SK-N-SH treated with all-trans-retinoic acid at 6 μM for 48 hours (cell line): ENCODE results near the gene CABYR.

ENCODE experiments used
- ARNTL ChIP-seq: fragments of 450-650 bp; formaldehyde crosslinking; IDR thresholded peaks from 2 replicates; pipeline ENCODE4 v1.5.0; 2020; ENCODE audit warnings: low read depth, mild to moderate bottlenecking, moderate library complexity, borderline replicate concordance
- BACH2 ChIP-seq: fragments of 250-450 bp; sonication (Bioruptor Pico); IDR thresholded peaks from 2 replicates; pipeline ENCODE4 v1.9.0; 2021; ENCODE audit warnings: mild to moderate bottlenecking, borderline replicate concordance
- CREB5 ChIP-seq: fragments of 250-450 bp; sonication (Bioruptor Pico); IDR thresholded peaks from 2 replicates; pipeline ENCODE4 v1.5.1; 2020; ENCODE audit warnings: low read depth, mild to moderate bottlenecking, moderate library complexity
- ISL1 ChIP-seq: fragments of 250-450 bp; sonication (Bioruptor Pico); IDR thresholded peaks from 2 replicates; pipeline ENCODE4 v2.1.2; 2022; ENCODE audit warnings: mild to moderate bottlenecking, moderate library complexity
- PPARA ChIP-seq: fragments of 250-450 bp; sonication (Bioruptor Pico); IDR thresholded peaks from 2 replicates; pipeline ENCODE4 v1.5.0; 2020; ENCODE audit warnings: mild to moderate bottlenecking, borderline replicate concordance
- RARB ChIP-seq: fragments of 250-450 bp; sonication (Bioruptor Pico); IDR thresholded peaks from 2 replicates; pipeline ENCODE4 v1.8.0; 2021; ENCODE audit warnings: mild to moderate bottlenecking, moderate library complexity
- ZC3H10 ChIP-seq: fragments of 250-450 bp; sonication (Bioruptor Pico); IDR thresholded peaks from 2 replicates; pipeline ENCODE4 v1.5.1; 2021; ENCODE audit warnings: mild to moderate bottlenecking, moderate library complexity
- TF ChIP-seq, protein P1 (sequence below): fragments of 250-450 bp; sonication (Bioruptor Pico); IDR thresholded peaks from 2 replicates; pipeline ENCODE4 v1.8.0; 2020; ENCODE audit warnings: mild to moderate bottlenecking, moderate library complexity, borderline replicate concordance

DNA sequence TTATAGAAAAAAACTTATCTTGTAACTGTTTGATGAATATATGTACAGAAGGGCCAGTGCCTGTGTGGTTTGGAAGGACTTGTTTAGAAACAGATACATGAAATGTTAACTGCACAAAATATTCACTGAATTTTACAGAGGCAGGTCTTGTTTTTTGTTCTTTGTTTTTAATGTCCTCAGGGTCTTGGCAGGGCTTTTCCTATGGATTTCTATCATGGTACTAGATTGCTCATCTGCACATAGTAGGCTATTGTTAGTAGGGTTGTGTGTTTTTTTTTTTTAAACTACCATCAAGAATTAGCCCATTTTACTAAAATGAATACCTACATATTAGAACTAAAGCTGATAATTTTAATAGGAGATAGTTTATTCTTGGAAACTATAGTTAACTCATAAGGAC lies 3.5 kb downstream of the CABYR start:
- no peak for TF ChIP-seq CREB5
- no peak for TF ChIP-seq ISL1
- no peak for TF ChIP-seq BACH2 (CRISPR knock-in tag)
- TF ChIP-seq, protein P1, sequence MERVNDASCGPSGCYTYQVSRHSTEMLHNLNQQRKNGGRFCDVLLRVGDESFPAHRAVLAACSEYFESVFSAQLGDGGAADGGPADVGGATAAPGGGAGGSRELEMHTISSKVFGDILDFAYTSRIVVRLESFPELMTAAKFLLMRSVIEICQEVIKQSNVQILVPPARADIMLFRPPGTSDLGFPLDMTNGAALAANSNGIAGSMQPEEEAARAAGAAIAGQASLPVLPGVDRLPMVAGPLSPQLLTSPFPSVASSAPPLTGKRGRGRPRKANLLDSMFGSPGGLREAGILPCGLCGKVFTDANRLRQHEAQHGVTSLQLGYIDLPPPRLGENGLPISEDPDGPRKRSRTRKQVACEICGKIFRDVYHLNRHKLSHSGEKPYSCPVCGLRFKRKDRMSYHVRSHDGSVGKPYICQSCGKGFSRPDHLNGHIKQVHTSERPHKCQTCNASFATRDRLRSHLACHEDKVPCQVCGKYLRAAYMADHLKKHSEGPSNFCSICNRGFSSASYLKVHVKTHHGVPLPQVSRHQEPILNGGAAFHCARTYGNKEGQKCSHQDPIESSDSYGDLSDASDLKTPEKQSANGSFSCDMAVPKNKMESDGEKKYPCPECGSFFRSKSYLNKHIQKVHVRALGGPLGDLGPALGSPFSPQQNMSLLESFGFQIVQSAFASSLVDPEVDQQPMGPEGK (CRISPR knock-in tag): no peak
- TF ChIP-seq ARNTL: no peak
- TF ChIP-seq ZC3H10: no peak
- no peak for TF ChIP-seq PPARA
- TF ChIP-seq RARB (CRISPR knock-in tag): no peak
